Activated CD4-positive, alpha-beta memory T cell treated with anti-CD3 and anti-CD28 coated beads, Interleukin-2, amount 10 ng/mL, durations not matched to agents 7 days and 5 days (primary cell): ENCODE measurements around the gene MFN2. TPM values are rescaled to one million over a fixed set of nuclear protein-coding genes. Genes with fewer than 3 reads are reported as not detected.

Experiments used
- CTCF ChIA-PET: fragments of 350-600 bp; sonication (Branson Sonifier 250); formaldehyde crosslinking; loops from one replicate; lab custom pipeline; 2021; ENCODE audit warnings: antibody characterized with exemption, inconsistent platforms; lab: Charles Lee
- POLR2A ChIA-PET: fragments of 350-600 bp; sonication (Branson Sonifier 250); formaldehyde crosslinking; loops from one replicate; lab custom pipeline; 2021; ENCODE audit warnings: antibody characterized with exemption; lab: Charles Lee
- DNase-seq: peaks from one replicate; pipeline ENCODE4 v3.0.0-alpha.2; 2020
- H3K27ac Mint-ChIP-seq: one replicate; pipeline ENCODE4 v1.8.0; 2021; ENCODE audit warnings: mild to moderate bottlenecking, mixed read lengths
- H3K27me3 Mint-ChIP-seq: one replicate; pipeline ENCODE4 v1.8.0; 2021; ENCODE audit warnings: mixed read lengths
- H3K36me3 Mint-ChIP-seq: one replicate; pipeline ENCODE4 v1.8.0; 2021; ENCODE audit warnings: low read depth, mixed read lengths
- H3K4me1 Mint-ChIP-seq: one replicate; pipeline ENCODE4 v1.8.0; 2021; ENCODE audit warnings: mixed read lengths
- H3K4me3 Mint-ChIP-seq: one replicate; pipeline ENCODE4 v1.8.0; 2021; ENCODE audit warnings: mild to moderate bottlenecking, mixed read lengths
- H3K9me3 Mint-ChIP-seq: one replicate; pipeline ENCODE4 v1.8.0; 2021; ENCODE audit warnings: mixed read lengths
- total RNA-seq, 2 experiments: library from RNA; stranded (reverse); gene quantifications; one replicate each; pipeline ENCODE4 v1.2.3, GENCODE V29; 2021

Gene MFN2
- total RNA-seq, 2 experiments from 2014 or later = 51.4 to 52.1 TPM

DNA sequence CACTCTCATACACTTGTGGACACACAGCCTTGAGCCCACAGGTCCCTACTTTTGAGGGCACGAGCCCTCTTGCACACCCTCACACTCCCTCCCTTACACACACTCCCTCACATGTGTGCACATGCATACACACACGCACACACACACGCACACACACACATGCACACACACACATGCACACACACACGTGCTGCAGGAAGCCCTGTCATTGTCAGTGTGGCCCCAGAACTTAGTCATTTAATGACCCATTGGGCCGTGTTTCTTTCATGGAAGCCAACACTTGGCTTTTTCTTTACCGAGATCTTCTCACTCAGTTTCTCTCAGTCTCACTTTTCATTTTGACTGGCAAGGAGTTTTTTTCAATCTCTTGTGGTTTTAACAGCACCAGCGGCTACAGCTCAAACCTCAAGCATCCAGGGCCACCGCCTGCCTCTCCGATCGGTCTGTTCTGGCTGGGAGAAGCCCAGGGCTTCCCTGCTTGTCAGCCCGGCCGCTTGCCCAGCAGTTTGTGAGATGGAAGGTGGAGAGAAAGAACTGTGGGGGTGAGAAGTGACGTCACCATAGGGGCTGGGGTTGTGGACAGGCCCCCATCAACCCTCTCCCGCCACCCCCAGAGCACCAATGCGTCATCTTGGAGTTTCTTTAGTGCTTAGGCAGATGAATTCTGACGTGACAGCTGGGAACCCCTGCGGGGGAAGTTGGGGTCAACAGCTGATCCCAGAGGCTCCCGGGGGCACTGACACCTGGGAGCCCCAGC is 67.1 kb downstream of the MFN2 start:
- POLR2A ChIA-PET = interaction anchor here (0.6 to 9.6 kb wide), 9 partner anchors 7 to 138 kb away, joined by 3 to 124 read pairs (median 20); partner anchors contain the start of genes MIIP and TNFRSF8
- Mint-ChIP-seq H3K27ac (no peak overlapping the region), H3K9me3 (no peaks in the 10 kb centered on the region), H3K4me3 (no peak overlapping the region), H3K4me1 (peaks cover 35% of the 10 kb centered on the region), H3K27me3 (peaks cover 1% of the 10 kb centered on the region), H3K36me3 (no peaks in the 10 kb centered on the region)
- CTCF ChIA-PET = interaction anchor here (0.6 to 1.8 kb wide), 8 partner anchors 10 to 77 kb away, joined by 3 to 12 read pairs (median 4); partner anchors contain the start of gene MIIP
- peak; percentile 80 for DNase-seq

DNA sequence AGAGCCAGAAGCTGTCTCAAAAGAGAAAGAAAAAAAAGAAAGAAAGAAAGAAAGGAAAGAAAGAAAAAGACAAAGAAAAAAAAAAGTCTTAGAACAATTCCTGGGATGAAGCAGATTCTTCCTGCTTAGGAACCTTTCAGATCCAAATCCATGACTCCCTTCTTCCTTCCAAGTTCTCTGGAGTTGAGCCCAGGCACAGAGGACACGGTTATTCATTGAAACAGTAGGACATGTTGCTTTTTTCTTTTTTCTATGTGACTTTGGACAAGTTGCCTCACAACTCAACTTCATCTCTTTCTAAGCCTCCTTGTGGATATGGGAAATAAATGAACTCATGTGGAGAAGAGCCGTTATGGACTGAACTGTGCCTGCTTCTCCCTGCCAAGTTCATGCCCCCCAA is 68.1 kb downstream of the MFN2 start:
- H3K27ac Mint-ChIP-seq = no peak overlapping the region
- no peak for DNase-seq
- CTCF ChIA-PET = interaction anchor here (1.8 kb wide), 1 partner anchor 18 kb away, joined by 12 read pairs; no protein-coding TSS in a partner anchor
- POLR2A ChIA-PET = interaction anchor here (0.9 to 9.6 kb wide), 6 partner anchors 9 to 139 kb away, joined by 4 to 124 read pairs (median 21); partner anchors contain the start of genes PLOD1 and TNFRSF8
- no peak overlapping the region for H3K4me3 Mint-ChIP-seq
- H3K9me3 Mint-ChIP-seq = no peaks in the 10 kb centered on the region
- no peaks in the 10 kb centered on the region for H3K36me3 Mint-ChIP-seq
- peaks cover 45% of the 10 kb centered on the region for H3K4me1 Mint-ChIP-seq
- H3K27me3 Mint-ChIP-seq = peaks cover 1% of the 10 kb centered on the region

DNA sequence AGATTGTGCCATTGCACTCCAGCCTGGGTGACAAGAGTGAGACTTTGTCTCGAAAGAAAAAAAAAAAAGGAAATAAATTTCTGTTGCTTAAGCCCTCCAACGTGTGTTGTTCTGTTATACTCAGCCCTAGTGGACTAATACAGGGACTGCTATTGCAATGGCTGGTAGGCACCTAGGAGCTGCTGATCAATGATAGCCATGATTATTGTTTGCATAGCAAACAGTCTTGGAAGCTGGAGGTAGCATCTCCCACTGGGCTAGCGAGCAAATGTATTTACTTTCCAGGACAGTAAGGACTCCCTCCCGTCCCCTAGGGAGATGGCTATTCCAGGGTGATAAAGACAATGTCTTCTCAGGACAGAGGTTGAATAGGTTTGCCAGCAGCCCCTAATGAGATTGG is 69.4 kb downstream of the MFN2 start:
- CTCF ChIA-PET = no interaction called here
- peaks cover 1% of the 10 kb centered on the region for H3K27me3 Mint-ChIP-seq
- POLR2A ChIA-PET = interaction anchor here (0.7 to 9.6 kb wide), 3 partner anchors 17 to 141 kb away, joined by 3 to 124 read pairs (median 54); partner anchors contain the start of gene TNFRSF8
- peaks cover 48% of the 10 kb centered on the region for H3K4me1 Mint-ChIP-seq
- no peak for DNase-seq
- H3K9me3 Mint-ChIP-seq = no peaks in the 10 kb centered on the region
- peak overlapping the region; percentile 16 for H3K27ac Mint-ChIP-seq
- no peaks in the 10 kb centered on the region for H3K36me3 Mint-ChIP-seq
- H3K4me3 Mint-ChIP-seq = no peak overlapping the region

DNA sequence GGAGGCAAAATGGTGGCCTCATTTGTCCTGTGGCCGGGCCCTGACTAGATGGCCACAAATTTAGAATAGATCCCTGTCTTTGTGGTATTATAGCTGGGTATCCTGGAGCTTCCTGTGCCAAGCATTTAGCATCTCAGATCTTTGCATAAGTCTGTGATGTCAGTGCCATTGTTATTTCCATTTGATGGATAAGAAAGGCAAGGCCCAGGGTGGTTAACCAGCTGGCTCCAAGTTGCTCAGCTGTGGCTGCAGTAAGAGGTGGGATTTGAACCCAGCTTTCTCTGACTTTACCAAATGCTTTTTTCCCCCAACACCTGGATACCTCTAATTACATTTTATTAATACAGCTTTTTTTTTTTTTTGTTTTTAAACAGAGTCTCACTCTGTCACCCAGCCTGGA is 71.1 kb downstream of the MFN2 start:
- Mint-ChIP-seq H3K4me1 (peaks cover 55% of the 10 kb centered on the region), H3K27ac (peak overlapping the region; percentile 78), H3K9me3 (no peaks in the 10 kb centered on the region), H3K4me3 (peak overlapping the region; percentile 28), H3K36me3 (no peaks in the 10 kb centered on the region), H3K27me3 (no peaks in the 10 kb centered on the region)
- CTCF ChIA-PET = interaction anchor here (0.6 to 1.7 kb wide), 6 partner anchors 12 to 32 kb away, joined by 3 to 8 read pairs (median 6); partner anchors contain the start of genes MIIP and TNFRSF8
- no peak for DNase-seq
- POLR2A ChIA-PET = interaction anchor here (0.7 to 9.6 kb wide), 11 partner anchors 9 to 142 kb away, joined by 3 to 124 read pairs (median 4); partner anchors contain the start of genes MIIP and TNFRSF8

DNA sequence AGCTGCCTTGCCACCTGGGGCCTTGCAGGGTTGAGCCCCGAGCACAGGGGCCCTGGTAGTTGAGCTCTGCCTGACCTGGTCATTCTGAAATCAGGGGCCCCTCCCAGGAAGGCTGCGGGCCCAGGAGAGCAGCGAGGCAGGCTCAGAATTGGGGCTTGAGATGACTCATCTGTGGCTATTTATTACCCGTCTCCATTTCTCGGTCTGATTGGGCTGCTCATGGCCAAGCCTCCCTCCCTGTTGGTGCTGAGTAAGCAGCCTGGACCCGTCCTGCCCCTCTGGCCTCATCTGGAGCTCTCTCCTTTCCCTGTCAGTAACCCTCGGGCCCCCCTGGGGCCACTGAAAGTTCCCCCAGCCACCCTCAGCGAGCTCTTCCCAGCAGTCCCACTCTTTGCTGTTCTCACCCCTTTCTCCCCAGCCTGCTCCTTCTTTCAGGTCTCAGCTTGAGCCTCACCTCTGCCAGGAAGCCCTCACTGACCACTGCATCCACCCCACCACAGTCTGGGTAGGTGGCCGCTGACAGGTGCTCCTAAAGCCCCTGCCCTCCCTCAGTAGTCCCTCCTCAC is 71.8 kb downstream of the MFN2 start:
- no peaks in the 10 kb centered on the region for H3K27me3 Mint-ChIP-seq
- H3K9me3 Mint-ChIP-seq = no peaks in the 10 kb centered on the region
- POLR2A ChIA-PET = interaction anchor here (0.6 to 9.6 kb wide), 11 partner anchors 9 to 143 kb away, joined by 3 to 124 read pairs (median 4); partner anchors contain the start of genes MIIP and TNFRSF8
- peak overlapping the region; percentile 32 for H3K4me3 Mint-ChIP-seq
- peak overlapping the region; percentile 78 for H3K27ac Mint-ChIP-seq
- peaks cover 62% of the 10 kb centered on the region for H3K4me1 Mint-ChIP-seq
- DNase-seq = peak; percentile 76
- CTCF ChIA-PET = interaction anchor here (0.6 to 1.7 kb wide), 7 partner anchors 11 to 33 kb away, joined by 3 to 8 read pairs (median 5); partner anchors contain the start of genes MIIP and TNFRSF8
- H3K36me3 Mint-ChIP-seq = no peaks in the 10 kb centered on the region

DNA sequence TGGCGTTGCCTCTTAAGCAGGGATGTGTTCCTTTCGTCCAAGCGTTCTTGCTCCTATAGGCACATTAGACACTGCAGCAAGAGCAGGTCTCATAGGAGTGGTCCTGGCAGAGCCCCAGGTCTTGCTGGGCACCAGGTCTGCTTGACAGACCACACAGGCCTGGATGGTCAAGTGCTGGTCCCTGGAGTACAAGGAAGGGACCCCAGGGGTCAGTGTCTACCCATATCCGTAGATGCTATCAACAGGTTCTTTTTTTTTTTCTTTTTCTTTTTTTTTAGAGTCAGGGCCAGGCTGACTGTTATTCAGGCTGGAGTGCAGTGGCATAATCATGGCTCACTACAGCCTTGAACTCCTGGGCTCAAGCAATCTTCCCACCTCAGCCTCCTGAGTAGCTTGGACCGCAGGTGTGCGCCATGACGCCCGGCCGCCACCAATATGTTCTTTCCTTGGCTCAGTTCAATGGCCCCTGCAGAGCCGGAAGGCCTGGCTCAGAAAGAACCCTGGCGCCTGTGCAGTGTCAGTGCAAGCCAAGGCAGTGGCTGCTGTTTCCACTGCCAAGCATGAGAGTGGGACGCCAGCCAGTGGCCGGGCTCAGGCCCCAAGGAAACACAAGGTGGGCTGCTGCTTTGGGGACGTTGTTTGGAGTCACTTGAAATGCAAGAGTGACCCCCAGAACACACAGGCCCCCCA is 72.9 kb downstream of the MFN2 start:
- CTCF ChIA-PET = interaction anchor here (1.0 to 1.6 kb wide), 2 partner anchors 19 to 26 kb away, joined by 4 read pairs; no protein-coding TSS in a partner anchor
- Mint-ChIP-seq H3K27me3 (no peaks in the 10 kb centered on the region), H3K4me1 (peaks cover 73% of the 10 kb centered on the region), H3K4me3 (peak overlapping the region; percentile 17), H3K27ac (peak overlapping the region; percentile 78), H3K9me3 (no peaks in the 10 kb centered on the region), H3K36me3 (no peaks in the 10 kb centered on the region)
- POLR2A ChIA-PET = interaction anchor here (4.5 to 9.6 kb wide), 2 partner anchors 13 to 144 kb away, joined by 47 to 124 read pairs; partner anchors contain the start of gene TNFRSF8
- DNase-seq = no peak

DNA sequence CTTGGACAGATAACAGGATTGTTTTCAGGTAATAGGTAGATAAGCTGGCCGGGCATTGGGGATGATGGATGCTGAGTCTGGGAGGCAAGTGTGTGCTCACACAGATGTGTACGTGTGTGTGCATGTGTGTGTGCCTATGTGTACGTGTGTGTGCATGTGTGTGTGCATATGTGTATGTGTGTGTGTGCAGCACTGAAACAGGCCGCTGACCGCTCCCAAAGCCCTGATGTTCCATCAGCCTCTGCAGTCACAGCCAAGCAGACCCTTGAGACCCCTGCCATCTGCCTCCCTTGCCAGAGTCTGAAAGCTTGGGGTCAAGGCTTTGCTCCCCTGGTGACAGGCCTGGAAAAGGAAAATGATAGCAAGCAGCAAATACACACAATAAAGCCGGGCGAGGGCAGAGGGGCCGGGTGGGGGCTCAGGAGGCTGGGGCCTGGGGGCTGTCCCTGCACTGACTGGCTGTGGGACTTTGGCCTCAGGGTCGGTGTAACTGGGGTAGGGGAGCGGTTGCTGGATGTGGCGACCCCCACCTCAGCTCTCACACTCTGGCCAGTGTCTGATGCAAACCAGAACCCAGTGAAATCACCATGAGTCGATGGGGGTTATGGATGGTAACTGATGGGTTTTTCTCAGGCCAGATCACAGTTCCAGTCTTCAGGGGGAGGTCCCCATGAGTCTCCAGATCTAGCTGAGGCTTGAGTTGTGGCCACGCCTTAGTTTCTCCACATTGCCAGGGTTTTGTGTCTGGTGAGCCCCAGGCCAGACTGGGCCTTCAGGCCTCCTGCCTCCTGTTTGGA is 73.7 kb downstream of the MFN2 start:
- Mint-ChIP-seq H3K27me3 (no peaks in the 10 kb centered on the region), H3K36me3 (no peaks in the 10 kb centered on the region), H3K4me3 (no peak overlapping the region), H3K9me3 (no peaks in the 10 kb centered on the region), H3K27ac (no peak overlapping the region), H3K4me1 (peaks cover 80% of the 10 kb centered on the region)
- no peak for DNase-seq
- CTCF ChIA-PET = interaction anchor here (0.9 kb wide), 1 partner anchor 9 kb away, joined by 3 read pairs; the partner anchor contains the start of gene TNFRSF8
- POLR2A ChIA-PET = interaction anchor here (1.0 to 9.6 kb wide), 4 partner anchors 12 to 145 kb away, joined by 3 to 124 read pairs (median 46); partner anchors contain the start of gene TNFRSF8

DNA sequence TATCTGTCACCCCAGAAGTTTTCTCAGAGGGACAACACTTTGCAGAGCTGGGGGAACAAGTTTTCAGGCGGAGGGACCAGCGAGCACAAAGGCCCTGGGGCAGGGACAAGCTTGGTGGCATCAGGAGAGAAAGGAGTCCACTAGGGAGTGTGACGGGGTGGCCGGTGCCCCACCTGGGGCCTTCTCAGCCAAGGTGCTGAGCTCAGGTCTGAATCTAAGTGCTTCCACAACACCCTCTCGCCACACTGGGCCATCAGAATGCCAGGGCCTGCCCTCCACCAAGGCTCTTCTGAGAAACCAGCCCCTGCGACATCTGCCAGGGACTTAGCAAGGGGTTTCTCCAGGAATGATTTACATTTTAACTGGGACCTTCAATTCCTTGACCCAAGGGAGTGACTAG is 75.0 kb downstream of the MFN2 start:
- Mint-ChIP-seq H3K27me3 (no peaks in the 10 kb centered on the region), H3K27ac (peak overlapping the region; percentile 5), H3K9me3 (no peaks in the 10 kb centered on the region), H3K4me3 (no peak overlapping the region), H3K4me1 (peaks cover 86% of the 10 kb centered on the region), H3K36me3 (no peaks in the 10 kb centered on the region)
- no peak for DNase-seq
- POLR2A ChIA-PET = interaction anchor here (0.9 to 6.6 kb wide), 5 partner anchors 8 to 146 kb away, joined by 3 to 47 read pairs (median 44); partner anchors contain the start of genes MIIP and TNFRSF8
- CTCF ChIA-PET = interaction anchor here (0.9 to 2.0 kb wide), 3 partner anchors 11 to 33 kb away, joined by 3 to 6 read pairs (median 5); no protein-coding TSS in a partner anchor

DNA sequence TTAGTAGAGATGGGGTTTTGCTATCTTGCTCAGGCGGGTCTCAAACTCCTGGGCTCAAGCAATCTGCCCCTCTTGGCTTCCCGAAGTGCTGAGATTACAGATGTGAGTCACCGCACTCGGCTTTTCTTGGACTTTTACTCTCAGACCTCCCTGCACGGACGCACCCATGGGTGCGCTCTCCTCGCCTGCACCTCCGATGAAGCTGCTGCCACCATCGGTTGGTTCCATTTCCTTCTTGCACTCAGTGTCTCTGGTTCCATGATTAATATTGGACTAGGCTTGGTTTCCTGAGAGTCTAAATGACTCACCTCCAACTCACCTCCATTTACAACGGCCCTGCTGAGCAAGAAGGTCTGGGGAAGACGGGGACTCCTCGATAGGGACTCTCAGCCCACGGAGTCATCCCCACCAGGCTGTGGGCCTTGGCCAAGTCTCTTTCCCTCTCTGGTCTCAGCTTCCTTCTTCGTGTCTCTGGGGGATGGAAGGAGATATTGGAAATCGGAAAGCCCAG is 76.1 kb downstream of the MFN2 start:
- CTCF ChIA-PET = interaction anchor here (2.0 kb wide), 1 partner anchor 32 kb away, joined by 6 read pairs; no protein-coding TSS in a partner anchor
- peak overlapping the region; percentile 61 for H3K27ac Mint-ChIP-seq
- no peaks in the 10 kb centered on the region for H3K9me3 Mint-ChIP-seq

DNA sequence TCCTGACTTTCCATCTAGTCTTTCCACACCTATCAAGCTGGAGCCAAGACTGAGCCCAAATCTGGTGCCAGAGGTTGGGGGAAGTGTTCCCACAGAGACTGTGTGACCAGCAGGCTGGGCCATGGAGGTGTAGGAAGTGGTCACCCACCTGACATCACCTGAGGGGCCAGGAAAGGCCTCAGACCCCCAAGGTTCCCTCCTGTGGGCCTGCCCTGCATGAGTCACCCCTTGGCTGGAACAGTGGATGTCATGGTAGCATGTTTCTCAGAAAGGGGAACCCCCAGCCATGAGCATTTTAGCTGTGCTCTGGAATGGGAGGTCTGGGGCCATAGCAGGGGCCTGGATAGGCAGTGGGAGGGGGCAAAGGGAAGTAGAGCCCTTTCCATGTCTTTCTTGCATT is 77.1 kb downstream of the MFN2 start:
- no peaks in the 10 kb centered on the region for H3K27me3 Mint-ChIP-seq
- POLR2A ChIA-PET = interaction anchor here (0.8 to 6.6 kb wide), 8 partner anchors 9 to 149 kb away, joined by 3 to 47 read pairs (median 5); partner anchors contain the start of gene TNFRSF8
- peak overlapping the region; percentile 61 for H3K27ac Mint-ChIP-seq
- H3K36me3 Mint-ChIP-seq = no peaks in the 10 kb centered on the region
- H3K4me3 Mint-ChIP-seq = no peak overlapping the region
- peaks cover 86% of the 10 kb centered on the region for H3K4me1 Mint-ChIP-seq
- H3K9me3 Mint-ChIP-seq = no peaks in the 10 kb centered on the region
- CTCF ChIA-PET = no interaction called here
- DNase-seq = peak; percentile 56

More for the DNA sequence above, 76.1 kb downstream of the MFN2 start:
- peak overlapping the region; percentile 3 for H3K4me3 Mint-ChIP-seq
- H3K4me1 Mint-ChIP-seq = peaks cover 89% of the 10 kb centered on the region
- H3K27me3 Mint-ChIP-seq = no peaks in the 10 kb centered on the region
- POLR2A ChIA-PET = interaction anchor here (0.7 to 6.6 kb wide), 10 partner anchors 10 to 148 kb away, joined by 3 to 47 read pairs (median 4); partner anchors contain the start of genes MIIP and TNFRSF8
- peak; percentile 59 for DNase-seq
- no peaks in the 10 kb centered on the region for H3K36me3 Mint-ChIP-seq
